ENCODE results near the gene ABCG4.

ABCG4 gene

DNA sequence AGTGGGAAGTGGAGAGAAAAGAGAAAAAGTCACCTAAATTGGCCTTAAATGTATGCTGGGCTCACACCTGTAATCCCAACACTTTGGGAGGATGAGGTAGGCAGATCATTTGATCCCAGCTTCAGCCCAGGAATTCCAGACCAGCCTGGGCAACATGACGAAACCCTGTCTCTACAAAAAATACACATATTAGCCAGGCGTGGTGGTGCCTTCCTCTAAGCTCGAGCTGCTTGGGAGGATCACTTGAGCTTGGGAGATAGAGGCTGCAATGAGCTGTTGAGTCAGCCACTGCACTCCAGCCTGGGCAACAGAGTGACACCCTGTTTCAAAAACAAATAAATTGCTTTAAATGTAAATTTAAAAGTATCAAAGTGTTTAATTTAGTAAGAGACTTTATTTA, 61.2 kb downstream of the ABCG4 start:
- TF ChIP-seq, protein P1, sequence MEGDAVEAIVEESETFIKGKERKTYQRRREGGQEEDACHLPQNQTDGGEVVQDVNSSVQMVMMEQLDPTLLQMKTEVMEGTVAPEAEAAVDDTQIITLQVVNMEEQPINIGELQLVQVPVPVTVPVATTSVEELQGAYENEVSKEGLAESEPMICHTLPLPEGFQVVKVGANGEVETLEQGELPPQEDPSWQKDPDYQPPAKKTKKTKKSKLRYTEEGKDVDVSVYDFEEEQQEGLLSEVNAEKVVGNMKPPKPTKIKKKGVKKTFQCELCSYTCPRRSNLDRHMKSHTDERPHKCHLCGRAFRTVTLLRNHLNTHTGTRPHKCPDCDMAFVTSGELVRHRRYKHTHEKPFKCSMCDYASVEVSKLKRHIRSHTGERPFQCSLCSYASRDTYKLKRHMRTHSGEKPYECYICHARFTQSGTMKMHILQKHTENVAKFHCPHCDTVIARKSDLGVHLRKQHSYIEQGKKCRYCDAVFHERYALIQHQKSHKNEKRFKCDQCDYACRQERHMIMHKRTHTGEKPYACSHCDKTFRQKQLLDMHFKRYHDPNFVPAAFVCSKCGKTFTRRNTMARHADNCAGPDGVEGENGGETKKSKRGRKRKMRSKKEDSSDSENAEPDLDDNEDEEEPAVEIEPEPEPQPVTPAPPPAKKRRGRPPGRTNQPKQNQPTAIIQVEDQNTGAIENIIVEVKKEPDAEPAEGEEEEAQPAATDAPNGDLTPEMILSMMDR (IDR thresholded peaks at IDR 0.05; ENCODE audit: extremely low read depth, insufficient read depth, missing control alignments) = no peak
- DNase-seq (ENCODE audit: low spot score) = no peak
- in situ Hi-C loops (cut with MboI; ENCODE audit: low pct_unique_long_range_greater_than_20kb, low sequenced_read_pairs, unreplicated experiment) = no loop called here

Data from GM13977 (cell line).